Inflammatory macrophage treated with lipopolysaccharide for 4 hours (primary cell): ENCODE measurements around the gene DPF3.

ENCODE experiments used
- DNase-seq: peaks from one replicate; pipeline ENCODE4 v3.0.0-alpha.2; 2020

The DPF3 gene

GRCh38 chr14:72589652-72590051 lies 304.2 kb downstream of the DPF3 start:
- DNase-seq, result no peak

- no peak for DNase-seq
These were observed 305.4 kb downstream of the DPF3 start for GRCh38 chr14:72588521-72588920.

DNA sequence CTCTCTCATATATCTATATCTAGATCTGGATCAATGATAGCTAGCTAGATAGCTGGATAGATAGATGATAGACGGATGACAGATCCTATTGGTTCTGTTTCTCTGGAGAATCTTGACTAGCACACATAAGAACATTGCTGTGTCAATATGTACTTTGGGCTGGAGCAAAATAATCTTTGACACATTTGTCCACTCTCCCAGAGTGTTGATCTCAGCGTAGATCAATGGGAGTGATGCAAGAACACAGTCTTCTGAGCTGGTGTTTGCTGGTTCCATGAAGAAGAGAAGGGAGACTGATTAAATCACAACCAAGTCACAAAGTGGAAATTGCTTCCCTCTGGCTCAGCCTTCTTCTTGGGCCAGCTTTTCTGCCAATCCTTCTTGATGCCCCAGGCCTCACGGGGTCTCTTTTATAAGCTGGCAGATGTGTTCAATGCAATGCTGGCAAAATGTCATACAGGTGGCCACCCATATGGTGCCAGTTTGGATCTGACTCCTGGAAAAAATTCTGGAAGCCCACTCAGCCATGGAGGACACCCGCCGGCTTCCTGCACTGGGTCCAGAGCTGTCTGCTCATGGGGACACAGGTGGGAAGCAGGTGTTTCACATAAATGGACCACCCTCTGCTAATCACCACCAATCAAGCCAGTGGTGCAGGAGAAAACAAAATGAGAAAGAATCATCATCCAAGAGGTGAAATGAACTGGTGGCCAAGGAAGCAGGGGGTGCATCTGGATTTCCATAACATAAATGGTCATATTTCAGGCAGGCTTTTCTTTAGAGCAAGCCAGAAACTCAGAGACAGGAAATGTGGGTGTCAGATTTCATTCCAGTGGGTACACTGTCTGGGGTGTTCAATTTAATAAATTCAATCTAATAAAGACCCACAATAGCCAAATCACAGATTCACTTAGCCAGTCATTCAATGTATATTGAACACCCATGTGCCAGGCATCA lies 310.3 kb downstream of the DPF3 start:
- DNase-seq, result no peak

DNA sequence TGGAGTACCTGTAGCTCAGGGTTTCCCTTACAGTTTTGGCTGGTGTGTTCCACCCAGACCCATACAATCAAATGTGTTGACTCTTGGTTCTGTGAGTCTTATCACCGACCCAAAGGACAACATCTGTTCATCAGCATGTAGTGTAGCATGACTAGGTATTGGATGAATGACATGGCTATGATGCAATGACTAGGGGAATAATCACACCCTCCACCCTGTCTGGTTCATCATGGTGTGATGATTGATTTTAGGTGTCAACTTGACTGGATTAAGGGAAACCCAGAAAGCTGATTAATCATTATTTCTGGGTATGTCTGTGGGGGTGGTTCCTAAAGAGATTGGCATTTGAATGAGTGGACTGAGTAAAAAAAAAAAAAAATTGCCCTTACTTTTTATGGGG lies 311.3 kb downstream of the DPF3 start:
- DNase-seq, result no peak

GRCh38 chr14:72578514-72578913 lies 315.4 kb downstream of the DPF3 start:
- no peak for DNase-seq

GRCh38 chr14:72577521-72577920 lies 316.4 kb downstream of the DPF3 start:
- no peak for DNase-seq

- no peak for DNase-seq
These were observed 317.6 kb downstream of the DPF3 start for GRCh38 chr14:72576258-72576657.

- DNase-seq, result no peak
These were observed 319.2 kb downstream of the DPF3 start for GRCh38 chr14:72574715-72575114.

- DNase-seq, result no peak
These were observed 320.0 kb downstream of the DPF3 start for GRCh38 chr14:72573725-72574417.
